SK-N-MC (cell line): ENCODE data around the gene FOXD4L5.
"Not testable (repeated sequence)": the region's sequence is repeated elsewhere in the genome, so short reads cannot be mapped to it uniquely, and the experiment has no call there.

ENCODE experiments used
- DNase-seq: peaks from one replicate; pipeline ENCODE4 v3.0.0-alpha.2; 2011; ENCODE audit warnings: low read depth, low spot score
- H3K27ac ChIP-seq: fragments of 200-600 bp; sonication (generic); 2 replicates; pipeline ENCODE4 v1.5.1; 2016; ENCODE audit warnings: mixed run types
- H3K36me3 ChIP-seq: fragments of 200-600 bp; sonication (generic); 2 replicates; pipeline ENCODE4 v1.6.1; 2017; ENCODE audit warnings: antibody characterized with exemption, low read length, mixed read lengths; ENCODE audit not compliant: insufficient read depth
- H3K4me3 ChIP-seq: fragments of 200-600 bp; sonication (generic); 2 replicates; pipeline ENCODE4 v1.5.1; 2016
- H3K9ac ChIP-seq: fragments of 200-600 bp; sonication (generic); 2 replicates; pipeline ENCODE4 v1.8.0; 2017; ENCODE audit warnings: mixed run types, mixed read lengths; ENCODE audit not compliant: insufficient read length
- H3K9me3 ChIP-seq: fragments of 200-600 bp; sonication (generic); 2 replicates; pipeline ENCODE4 v1.6.1; 2017; ENCODE audit warnings: low read depth, mild to moderate bottlenecking, antibody characterized with exemption, low read length, moderate library complexity, mixed read lengths

Gene FOXD4L5

DNA sequence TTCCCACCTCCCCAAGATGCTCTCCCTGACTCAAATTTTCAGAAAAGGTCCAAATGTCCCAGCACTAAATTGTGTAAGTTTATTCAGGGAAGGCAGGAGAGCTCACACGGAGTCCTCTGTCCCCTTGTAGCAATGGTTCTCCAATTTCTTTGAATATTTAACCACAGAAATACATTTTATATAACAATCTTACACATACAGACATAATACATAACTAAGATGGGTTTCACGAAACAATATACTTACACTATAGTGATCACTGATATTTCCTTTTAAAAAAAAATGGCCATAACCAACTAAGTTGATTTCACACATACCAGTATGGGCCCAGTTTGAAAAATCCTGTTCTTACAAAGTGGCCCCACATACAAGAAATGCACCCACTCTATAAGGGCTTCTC, at the start of gene FOXD4L5:
FOXD4L5 (minus strand) TSS at position 101 of the 400 bp plus-strand sequence. CDS start 832 bp downstream, outside the sequence.
- not testable (repeated sequence) for H3K9ac ChIP-seq, H3K27ac ChIP-seq, H3K36me3 ChIP-seq, H3K9me3 ChIP-seq, H3K4me3 ChIP-seq, DNase-seq

DNA sequence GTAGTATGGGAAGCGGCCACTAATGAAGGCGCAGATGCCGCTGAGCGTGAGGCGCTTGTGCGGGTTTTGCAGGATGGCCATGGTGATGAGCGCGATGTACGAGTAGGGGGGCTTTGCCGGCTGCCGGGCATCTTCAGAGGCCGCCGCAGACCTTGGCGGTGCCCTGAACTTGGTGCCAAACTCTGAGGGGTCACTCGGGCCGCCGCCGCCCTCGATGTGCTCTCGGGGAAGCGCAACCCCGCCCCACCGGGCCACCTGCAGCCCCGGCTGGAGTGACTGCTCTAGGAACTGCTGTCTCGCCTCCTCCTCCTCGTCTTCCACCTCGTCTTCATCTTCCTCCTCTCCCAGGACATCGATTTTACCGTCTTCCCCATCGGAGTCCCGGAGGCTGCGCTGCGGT, 1.1 kb downstream of the FOXD4L5 start:
- not testable (repeated sequence) for H3K36me3 ChIP-seq, H3K9me3 ChIP-seq, DNase-seq

DNA sequence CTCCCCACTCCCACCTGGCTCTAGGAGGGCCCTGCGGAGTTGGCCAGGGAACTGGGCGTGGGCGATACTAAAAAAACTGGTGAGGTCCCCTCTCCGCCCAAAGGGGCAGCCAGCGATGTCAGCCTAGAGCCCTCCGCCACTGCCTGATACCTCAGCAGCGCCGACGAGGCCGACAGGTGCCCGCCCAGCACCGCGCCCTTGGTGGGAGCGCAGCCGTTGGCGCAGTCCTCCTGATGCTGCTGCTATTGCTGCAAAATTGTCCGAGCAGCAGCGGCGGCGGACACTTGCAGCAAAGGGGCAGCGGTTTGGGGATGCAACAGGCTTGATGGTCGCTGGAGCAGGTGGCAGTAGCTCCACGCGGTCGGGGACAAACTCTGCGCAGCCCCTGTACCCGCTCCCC, 2.0 kb downstream of the FOXD4L5 start:
- H3K9me3 ChIP-seq, DNase-seq, H3K36me3 ChIP-seq, H3K4me3 ChIP-seq, H3K27ac ChIP-seq, H3K9ac ChIP-seq: not testable (repeated sequence)

More for the DNA sequence above, 1.1 kb downstream of the FOXD4L5 start:
- not testable (repeated sequence) for H3K27ac ChIP-seq, H3K9ac ChIP-seq, H3K4me3 ChIP-seq
